Daoy (cell line): Measurements from ENCODE around the gene CHKB. TPM values are rescaled to one million over a fixed set of nuclear protein-coding genes. Genes with fewer than 3 reads are reported as not detected.
"Not testable (repeated sequence)": the region's sequence is repeated elsewhere in the genome, so short reads cannot be mapped to it uniquely, and the experiment has no call there.

Experiments
- DNase-seq: peaks from one replicate; pipeline ENCODE4 v3.0.0-alpha.2; 2015; ENCODE audit warnings: low read depth
- total RNA-seq: library from RNA; depleted of rRNA; stranded (reverse); fragments of >200 nt; shearing (Covaris generic); gene quantifications from 2 replicates; pipeline ENCODE4 v1.2.3, GENCODE V29; 2014

The CHKB gene
- total RNA-seq, 1 experiment from 2014 or later: 18.3 TPM

DNA sequence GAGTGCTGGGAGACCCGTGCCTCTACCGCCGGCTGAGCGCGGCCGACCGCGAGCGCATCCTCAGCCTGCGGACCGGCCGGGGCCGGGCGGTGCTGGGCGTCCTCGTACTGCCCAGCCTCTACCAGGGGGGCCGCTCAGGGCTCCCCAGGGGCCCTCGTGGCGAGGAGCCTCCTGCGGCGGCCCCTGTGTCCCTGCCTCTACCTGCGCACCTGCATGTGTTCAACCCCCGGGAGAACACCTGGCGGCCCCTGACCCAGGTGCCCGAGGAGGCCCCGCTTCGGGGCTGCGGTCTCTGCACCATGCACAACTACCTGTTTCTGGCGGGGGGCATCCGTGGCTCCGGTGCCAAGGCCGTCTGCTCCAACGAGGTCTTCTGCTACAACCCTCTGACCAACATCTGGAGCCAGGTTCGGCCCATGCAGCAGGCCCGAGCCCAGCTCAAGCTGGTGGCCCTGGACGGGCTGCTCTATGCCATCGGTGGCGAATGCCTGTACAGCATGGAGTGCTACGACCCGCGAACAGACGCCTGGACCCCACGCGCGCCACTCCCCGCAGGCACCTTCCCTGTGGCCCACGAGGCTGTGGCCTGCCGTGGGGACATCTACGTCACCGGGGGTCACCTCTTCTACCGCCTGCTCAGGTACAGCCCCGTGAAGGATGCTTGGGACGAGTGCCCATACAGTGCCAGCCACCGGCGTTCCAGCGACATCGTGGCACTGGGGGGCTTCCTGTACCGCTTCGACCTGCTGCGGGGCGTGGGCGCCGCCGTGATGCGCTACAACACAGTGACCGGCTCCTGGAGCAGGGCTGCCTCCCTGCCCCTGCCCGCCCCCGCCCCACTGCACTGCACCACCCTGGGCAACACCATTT is 33.5 kb downstream of the CHKB start:
- no peak for DNase-seq

DNA sequence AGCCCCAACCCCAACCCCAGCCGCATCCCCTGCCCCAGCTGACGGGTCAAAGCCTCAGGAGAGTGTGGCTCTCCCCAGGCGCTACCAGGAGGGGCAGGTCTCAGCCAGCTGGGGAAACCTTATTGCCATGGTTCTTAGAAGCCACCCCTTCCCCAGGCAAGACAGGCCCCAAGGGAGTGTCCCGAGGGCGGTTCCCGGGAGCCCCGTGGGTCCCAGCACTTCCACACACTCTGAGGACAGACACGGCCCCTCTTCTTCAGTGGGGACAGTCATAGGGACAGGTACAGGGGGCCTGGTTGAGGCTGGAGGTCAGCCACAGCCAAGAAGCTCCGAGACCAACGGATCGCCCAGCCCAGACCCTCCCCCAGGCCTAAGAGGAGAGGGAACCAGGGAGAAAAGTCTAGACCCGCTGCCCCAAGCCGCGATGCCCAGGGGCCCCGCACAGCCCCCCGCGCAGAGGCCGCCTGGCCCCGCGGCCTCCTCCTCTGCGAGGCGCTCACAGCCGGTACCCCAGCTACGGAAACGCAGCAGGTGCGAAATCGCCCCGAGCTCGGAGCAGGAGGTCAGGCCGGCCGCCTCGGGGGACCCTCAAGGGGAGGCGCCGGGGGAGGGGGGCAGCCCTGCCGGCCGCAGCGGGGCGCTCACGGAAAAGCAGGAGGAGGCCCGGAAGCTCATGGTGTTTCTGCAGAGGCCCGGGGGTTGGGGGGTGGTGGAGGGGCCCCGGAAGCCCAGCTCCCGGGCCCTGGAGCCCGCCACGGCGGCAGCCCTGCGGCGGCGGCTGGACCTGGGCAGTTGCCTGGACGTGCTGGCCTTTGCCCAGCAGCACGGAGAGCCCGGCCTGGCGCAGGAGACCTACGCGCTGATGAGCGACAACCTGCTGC is 34.4 kb downstream of the CHKB start:
- DNase-seq: no peak

DNA sequence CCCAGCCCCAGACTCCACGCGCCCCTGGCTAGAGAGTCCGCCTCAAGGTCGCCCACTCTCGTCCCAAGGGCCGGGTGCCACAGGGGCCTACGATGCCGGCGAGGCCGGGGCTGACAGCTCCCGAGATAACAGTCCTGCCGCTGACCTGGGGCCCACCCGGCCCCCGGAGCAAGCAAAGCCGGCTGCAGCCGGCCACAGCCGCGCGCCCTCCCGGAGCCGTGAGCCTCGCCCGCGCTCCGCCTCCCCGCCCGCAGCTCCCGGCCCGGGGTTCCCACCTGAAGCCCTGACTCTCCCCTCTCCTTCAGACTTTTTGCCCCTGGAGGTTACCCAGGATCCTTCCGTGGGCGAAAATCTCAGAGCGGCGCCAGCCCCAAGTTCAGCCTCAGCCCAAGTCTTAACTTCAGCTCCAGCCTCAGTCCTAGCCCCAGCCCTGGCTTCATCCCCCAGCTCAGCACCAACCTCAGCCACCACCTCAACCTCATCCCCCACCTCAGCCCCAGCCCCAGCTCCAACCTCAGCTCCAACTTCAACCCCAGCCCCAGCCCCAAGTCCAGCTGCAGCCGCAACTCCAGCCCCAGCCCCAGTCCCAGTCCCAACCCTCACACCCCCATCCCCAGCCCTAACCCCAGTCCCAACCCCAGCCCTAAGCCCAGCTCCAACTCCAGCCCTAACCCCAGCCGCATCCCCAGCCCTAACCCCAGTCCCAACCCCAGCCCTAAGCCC is 35.2 kb downstream of the CHKB start:
- DNase-seq: no peak

DNA sequence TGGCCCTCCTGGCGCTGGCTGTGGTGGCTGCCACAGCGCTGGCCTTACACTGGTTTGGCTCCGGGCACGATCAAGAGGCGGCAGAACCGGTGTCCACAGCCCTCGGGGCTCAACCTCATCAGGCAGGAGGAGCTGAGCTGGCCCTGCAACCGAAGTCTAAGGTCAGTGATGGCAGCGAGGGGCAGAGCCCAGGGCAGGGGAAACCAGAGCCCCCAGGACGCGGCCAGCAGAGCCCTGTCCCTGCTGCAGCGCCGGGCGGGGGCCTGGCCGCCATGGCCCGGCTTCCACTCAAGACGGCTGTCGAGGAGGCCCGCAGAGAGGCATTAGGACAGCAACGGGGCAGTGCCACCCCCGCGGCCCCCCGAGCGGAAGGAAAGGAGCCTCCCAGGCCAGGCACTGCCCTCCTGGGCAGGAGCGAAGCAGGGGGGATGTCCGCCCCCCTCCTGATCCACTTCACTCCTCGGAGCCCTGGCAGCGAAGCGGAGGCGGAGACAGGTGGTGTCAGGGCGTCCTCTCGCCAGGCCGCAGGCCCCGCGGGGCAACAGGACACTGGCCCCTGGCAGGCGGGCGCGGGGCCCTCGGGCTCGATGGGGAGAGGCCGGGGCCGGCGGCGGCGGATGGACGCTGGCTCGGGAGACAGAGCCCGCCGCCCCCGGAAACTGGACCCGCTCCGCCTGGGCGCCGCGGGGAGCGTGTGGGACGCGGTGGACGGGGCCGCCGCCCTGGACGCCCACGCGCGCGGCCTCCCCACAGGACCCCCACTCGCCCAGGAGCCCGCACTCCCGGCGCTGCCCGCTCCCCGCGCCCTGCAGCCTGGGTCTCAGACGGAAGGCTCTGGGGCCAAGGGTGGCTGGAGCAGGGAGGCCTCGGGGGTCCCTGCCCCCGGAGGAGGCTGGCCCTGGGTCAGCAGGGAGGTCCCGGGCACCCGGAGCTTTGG is 36.1 kb downstream of the CHKB start:
- no peak for DNase-seq

DNA sequence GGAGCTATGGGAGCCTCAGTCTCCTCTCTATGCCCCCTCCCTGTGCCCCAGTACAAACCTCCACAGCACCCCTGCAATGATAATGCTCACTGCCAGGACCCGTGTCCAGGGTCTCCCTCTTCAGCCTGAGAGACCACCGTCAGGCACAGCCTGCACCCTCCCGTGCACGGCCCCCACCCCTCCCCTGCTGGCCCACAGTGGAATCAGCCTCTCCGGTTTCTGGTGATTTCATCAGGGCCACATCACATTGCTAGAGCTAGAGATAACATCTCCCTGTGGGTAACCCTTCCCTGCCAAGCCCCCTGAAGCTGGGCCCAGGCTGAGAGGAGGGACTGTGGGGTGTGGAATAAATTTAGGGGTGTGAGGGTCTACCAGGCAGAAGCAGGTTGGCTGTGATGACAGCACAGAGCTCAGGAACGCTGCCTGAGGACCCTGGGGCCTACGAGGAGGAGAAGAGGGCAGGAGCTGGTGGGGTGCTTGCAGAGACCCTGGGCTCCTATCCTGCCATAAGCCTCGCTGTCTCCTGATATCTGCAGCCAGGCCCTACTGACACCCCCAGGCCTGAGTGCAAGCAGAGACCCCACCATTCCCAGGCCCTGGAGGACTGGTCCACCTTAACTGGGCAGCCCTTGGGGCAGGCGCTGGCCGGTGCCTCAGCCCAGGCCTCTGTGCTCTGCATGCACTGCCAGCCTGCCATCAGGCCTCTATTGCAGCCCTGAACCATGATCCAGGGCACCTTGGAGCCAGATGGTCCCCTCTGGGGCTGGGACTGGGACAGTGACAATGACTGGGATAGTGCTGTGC is 36.9 kb downstream of the CHKB start, which contains the start of gene KLHDC7B:
TSS of gene KLHDC7B (plus strand) at position 378 of the 804 bp plus-strand sequence. CDS start at position 723, 345 bp downstream.
- DNase-seq: no peak

DNA sequence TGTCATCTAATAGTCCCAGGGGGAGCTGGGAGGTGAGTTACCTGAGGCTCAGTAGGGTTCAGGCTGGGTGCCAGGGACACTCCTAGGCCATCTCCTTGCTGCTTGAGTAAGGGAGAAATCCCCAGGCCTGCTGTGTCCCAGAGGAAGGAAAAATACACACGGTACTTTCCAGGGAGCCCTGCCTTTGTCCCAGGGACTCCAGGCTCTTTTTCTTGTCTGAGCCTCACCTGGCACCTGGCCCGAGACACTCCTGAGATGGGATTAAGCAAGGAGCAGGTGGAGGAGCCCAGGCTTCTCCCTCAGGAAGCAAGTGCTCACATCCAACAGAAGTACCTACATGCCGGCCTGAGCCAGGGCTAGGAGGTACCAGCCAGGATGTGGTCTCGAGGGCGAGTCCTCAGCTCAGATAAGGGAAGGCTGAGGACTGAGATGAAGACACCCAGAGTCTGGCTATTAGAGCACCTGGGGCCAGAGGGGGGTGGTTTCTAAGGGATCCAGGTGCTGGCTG is 37.8 kb downstream of the CHKB start:
- peak; percentile 25 for DNase-seq

DNA sequence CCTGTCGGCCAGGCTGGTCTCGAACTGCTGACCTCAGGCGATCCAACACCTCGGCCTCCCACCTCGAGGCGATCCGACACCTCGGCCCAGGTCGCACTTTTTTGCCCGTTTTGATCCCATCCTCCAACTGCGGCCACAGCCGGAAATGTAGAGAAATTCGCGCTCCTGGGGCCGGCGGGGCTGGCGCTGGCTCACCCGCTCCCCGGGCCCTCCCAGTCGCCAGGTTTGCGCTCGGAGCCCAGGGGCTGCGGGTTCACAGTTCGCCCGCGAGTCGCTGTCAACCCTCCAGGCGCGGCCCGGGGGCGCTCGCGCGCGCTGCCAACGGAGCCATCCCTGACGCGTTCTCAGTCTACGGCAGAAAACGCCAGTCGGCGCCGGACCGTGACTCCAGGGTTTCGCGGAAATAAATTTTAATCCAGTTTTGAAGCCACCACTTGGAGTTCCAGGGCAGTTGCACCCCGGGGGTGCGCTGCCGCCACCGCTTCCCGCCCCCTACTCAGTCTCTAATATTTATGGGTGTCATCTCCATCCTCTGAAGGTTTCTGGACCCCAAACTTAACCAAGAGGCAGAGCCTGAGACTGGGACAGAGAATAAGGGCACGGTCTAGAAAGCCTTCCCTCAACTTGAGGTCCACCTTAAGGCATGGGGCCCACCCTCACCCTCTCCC is 38.4 kb downstream of the CHKB start:
- peak; percentile 76 for DNase-seq

DNA sequence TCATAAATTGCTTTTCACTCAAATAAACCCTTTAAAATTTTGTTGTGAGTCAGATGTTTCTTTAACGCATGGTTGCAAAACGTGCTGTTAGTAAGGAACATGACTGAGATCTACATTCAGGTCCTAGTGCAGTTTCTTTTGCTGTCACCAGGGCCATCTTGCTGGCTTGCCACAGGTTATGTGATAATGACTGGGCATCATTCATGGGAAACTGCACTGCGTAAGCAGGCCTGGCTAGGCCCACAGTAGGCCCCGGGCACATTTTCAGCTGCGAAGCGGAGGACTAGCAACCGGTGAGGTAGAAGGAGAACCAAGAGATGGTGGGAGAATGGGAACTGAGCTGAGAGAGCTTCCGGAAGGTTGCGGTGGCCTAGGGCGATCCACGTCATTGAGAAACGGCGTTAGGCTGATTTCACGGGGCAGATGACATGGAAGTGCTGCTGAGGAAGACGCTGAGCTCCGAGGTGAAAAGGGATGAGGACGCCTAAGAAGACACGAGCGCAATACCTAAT is 40.2 kb downstream of the CHKB start:
- no peak for DNase-seq

DNA sequence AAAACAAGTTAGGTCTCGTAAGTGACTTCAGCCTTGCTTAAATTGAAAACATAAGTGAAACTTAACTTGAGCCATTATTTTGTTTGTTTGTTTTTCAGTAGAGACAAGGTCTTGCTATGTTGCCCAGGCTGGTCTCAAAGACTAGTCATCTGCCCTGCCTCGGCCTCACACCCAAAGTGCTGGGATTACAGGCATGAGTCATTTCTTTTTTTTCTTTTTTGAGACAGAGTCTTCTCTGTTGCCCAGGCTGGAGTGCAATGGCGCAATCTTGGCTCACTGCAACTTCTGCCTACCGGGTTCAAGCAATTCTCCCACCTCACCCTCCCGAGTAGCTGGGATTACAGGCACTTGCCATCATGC is 41.0 kb downstream of the CHKB start:
- peak; percentile 78 for DNase-seq

DNA sequence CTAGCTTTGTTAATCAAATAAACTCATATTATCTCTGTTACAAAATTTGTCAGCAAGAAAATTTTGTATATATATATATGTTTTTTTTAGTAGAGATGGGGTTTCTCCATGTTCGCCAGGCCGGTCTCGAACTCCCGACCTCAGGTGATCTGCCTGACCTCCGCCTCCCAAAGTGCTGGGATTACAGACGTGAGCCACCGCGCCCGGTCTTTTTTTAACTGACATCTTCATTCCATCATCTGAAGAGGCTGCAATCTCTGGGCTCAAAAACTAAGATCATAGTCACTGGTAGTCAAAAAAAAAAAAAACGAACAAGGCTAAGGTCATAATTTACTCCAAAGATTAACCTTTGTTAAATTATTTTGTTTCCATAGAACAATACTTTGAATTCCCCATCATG is 42.3 kb downstream of the CHKB start:
- DNase-seq: no peak

DNA sequence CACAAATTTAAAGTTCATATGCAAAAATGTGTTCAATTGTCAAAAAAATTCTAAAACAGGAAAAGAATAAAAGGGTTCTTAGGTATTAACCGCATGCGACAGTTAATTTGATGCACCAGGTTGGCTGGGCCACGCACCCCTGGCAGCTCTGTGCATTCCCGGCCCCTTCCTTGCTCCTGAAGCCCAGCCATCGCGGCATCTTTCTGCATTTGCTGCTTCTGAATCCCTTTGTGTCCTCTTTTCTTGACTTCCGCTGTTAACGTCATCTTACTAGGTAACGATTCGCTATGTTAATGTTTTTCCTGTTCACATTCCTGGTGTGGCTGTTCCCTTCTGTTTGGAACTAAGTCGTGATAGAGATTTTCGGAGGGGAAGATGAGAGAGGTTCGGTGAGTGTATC is 44.9 kb downstream of the CHKB start:
- no peak for DNase-seq

DNA sequence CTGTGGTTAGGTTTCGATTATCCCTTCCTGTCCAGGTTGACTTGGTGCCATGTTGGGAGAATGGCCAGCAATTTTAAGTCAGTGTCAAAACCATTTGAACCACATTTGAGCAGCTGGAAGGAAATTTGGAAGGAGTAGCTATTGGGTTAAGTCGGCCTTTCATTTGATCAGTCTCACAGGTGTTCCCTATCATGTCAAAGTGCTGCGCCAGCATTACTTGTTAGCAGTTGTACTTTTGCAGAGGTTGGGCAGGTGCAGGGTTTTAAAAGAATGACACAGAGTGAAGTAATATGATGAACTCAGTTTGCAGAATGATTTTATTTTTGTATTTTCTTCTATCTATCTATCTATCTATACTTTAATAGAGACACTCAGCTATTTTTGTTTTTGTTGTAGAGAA is 46.4 kb downstream of the CHKB start:
- DNase-seq: no peak

DNA sequence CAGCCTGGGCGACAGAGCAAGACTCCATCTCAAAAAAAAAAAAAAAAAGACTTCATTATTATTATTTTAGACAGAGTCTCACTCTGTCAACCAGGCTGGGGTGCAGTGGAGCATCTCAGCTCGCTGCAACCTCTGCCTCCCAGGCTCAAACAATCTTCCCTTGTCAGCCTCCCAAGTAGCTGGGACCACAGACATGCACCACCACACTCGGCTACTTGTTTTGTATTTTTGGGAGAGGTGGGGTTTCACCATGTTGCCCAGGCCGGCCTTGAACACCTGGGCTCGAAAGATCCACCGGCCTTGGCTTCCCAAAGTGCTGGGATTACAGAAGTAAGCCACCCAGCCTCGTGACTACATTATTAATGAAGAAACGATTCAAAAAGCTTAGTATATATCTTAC is 47.5 kb downstream of the CHKB start:
- DNase-seq: no peak

DNA sequence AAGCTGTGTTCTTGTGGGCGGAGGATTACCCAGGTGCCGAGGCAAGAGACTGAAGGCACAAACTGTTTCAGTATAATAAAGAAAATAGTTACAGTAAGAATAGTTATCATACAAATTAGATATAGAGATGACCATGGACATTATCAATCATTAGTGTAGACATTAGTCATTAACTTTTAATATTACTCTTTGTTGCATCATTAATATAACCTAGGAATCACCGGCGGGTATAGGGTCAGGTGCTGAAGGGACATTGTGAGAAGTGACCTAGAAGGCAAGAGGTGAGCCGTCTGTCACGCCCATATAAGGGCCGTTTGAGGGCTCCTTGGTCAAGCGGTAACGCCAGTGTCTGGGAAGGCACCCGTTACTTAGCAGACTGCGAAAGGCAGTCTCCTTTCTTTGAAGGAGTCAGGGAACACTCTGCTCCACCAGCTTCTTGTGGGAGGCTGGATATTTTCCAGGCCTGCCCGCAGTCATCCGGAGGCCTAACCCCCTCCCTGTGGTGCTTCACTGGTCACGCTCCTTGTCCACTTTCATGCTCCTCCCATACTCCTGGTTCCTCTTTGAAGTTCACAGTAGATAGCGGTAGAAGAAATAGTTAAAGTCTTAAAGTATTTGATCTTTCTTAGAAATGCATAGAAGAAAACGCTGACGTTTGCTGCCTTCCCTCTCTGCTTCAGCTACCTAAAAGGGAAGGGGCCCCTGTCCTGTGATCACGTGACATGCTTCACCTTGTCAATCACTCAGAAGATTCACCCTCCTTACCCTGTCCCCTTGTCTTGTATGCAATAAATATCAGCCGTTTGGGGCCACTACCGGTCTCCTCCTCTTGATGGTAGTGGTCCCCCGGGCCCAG is 48.6 kb downstream of the CHKB start:
- not testable (repeated sequence) for DNase-seq

DNA sequence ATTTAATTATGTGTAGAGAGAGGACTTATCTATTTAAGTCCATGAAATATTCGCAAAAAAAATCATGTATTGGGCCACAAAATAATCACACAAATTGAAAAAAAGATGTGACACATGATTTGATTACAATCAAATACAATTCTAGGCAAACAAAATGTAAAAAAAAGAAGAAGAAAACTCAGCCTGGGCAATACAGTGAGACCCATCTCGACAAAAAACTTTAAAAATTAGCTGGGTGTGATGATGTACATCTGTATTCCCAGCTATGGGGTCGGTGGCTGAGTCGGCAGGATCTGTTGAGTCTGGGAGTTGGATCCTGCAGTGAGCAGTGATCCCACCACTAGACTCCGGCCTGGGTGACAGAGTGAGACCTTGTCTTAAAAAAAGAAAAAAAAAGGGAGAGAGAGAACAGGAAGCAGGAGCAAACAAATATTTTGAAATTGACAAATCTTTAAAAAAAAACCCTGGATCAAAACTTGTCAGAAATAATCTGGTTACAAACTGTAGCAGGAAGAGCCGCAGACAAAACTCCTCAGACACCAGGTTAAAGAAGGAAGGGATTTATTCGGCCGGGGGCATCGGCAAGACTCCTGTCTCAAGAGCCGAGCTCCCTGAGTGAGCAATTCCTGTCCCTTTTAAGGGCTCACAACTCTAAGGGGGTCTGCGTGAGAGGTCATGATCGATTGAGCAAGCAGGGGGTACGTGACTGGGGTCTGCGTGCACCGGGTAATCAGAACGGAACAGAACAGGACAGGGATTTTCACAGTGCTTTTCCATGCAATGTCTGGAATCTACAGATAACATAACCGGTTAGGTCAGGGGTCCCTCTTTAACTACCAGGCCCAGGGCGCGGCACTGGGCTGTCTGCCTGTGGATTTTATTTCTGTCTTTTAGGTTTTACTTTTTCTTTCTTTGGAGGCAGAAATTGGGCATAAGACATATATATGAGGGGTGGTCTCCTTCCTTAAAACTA is 49.5 kb downstream of the CHKB start:
- DNase-seq: no peak

DNA sequence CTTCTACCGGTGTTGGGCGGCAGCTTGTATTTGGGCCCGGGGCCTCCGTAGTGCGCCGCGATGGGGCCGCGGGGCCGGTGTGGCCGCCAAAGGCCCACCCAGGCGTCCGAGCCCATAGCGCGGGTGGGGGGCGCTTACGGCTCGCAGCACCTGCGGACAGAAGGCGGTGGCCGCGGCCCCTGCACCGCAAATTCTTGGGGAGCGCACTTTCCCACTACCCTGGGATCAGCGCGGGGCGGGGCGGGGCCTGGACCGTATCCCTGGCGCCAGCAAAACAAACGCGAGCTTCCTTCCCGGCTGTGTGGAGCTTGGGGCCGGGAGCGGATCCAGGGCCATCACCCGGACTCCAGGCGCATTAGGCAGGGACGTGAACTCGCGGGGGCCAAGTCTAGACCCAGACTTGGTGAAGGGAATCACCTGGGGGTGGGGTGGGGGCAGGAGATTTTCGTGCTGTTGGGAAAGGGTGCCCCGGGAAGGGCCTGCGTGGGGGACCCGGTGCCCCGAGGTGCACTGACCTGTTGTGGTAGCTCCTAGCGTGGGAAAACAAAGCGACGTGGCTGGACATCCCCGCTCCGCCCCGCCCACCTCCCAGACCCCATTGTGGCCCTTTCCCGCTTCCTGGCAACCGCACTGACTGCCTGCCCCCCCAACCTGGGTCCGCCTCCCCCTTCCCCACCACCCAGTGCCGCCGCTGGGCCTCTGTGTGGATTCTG is 50.5 kb downstream of the CHKB start:
- DNase-seq: peak; percentile 74
